Measurements from ENCODE around the gene PRR36.

PRR36 gene

GRCh38 chr19:7872306-7873204 lies 1.6 kb downstream of the PRR36 start:
- no peak for DNase-seq (ENCODE audit: low spot score)

- peak; percentile 95 for DNase-seq (ENCODE audit: low spot score)
Observed at GRCh38 chr19:7871437-7872305, 2.5 kb downstream of the PRR36 start.

DNA sequence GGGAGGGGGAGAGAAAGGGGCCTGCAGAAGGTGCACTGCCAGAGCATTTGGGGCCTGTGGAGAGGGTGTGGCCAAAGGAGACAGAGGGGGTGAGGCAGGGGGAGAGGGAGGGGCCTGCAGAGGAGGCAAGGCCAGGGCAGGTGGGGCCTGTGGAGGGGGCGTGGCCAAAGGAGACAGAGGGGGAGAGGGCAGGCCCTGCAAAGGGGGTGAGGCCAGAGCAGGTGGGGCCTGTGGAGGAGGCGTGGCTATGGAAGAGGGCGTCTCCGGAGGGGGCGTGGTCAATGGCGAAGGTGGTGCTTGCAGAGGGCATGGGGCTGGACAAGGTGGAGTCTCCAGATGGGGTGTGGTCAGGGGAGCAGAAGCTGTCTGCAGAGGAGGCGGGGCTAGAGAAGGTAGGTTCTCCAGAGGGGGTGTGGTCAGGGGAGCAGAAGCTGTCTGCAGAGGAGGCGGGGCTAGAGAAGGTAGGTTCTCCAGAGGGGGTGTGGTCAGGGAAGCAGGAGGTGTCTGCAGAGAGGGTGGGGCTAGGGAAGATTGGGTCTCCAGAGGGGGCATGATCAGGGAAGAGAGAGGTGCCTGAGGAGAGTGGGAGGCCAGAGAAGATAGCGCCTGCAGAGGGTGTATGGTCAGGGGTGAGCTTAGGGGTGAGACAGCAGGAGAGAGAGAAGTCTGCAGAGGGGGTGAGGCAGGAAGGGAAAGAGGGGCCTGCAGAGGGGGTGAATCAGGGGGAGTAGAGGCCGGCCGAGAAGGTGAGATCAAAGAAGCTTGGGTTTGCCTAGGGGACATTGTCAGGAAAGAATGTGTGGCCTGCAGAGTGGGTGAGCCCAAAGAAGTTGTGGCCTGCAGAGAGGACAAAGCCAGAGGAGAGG lies 3.4 kb downstream of the PRR36 start:
- no peak for DNase-seq (ENCODE audit: low spot score)

DNA sequence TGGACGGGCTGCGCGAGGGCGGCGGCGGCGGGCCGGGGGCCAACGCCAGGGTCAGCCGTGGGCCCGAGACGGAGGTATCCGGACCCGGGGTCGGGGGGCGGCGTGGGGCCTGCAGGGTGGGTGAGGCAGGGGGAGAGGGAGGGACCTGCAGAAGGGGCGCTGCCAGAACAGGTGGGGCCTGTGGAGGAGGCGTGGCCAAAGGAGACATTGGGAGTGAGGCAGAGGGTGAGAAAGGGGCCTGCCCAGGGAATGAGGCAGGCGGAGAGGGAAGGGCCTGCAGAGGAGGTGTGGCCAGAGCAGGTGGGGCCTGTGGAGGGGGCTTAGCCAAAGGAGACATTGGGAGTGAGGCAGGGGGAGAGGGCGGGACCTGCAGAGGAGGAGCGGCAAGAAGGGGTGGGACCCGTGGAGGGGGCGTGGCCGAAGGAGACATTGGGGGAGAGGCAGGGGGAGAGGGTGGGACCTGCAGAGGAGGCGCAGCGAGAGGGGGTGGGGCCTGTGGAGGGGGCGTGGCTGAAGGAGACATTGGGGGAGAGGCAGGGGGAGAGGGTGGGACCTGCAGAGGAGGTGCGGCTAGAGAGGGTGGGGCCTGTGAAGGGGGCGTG lies 4.2 kb downstream of the PRR36 start:
- no peak for DNase-seq (ENCODE audit: low spot score)

- DNase-seq (ENCODE audit: low spot score), result peak; percentile 77
Observed at GRCh38 chr19:7869453-7869909, 4.7 kb downstream of the PRR36 start.

GRCh38 chr19:7868671-7869452 lies 5.3 kb downstream of the PRR36 start:
- DNase-seq (ENCODE audit: low spot score), result peak; percentile 88

DNA sequence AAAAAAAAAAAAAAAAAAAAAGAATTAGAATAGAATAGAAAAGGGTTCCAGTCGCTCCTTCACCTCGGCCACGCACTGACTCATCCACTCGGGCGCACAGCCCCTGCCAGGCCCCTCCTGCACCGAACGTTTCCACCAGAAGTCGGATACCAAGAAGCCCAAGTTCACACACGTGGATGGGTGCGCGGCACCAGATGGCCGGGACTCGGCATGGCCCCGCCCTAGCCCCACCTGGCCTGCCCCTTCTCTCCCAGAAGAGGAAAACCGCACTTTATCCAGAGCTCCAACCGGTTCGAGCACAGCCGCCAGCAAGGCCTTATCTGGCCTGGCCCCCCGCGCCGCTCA lies 5.9 kb downstream of the PRR36 start:
- DNase-seq (ENCODE audit: low spot score), result no peak

DNA sequence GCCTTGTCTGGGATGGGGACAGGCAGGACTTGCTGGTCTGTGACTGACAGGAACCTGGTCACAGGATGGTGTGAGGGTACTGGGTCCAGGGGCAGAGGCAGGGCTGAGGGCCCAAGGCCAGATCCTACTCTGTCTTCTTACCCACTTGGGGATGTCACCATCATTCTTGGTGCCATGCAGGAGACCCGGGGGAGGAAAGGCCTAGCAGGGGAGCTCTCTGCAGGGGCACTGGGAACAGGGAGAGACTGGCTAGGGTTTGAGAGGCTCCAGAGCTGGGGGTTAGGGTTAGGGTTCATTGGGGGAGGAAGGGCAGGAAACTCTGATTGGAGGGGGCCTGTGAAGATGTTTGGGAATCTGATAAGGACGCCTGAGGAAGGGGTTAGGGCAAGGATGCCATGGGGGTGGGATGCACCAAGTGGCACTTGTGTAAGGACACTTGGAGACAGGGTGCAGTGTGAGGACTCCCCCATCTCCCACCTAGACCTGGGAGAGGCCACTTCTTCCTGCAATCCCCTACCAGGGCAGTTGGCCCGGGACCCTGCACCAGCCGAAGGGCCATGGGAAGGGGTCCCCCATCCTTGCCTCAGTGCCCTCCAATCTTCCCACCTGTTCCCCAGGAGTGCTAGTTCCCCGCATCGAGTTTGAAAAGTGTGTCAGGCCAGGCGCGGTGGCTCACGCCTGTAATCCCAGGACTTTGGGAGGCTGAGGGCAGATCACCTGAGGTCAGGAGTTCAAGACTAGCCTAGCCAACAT lies 6.9 kb downstream of the PRR36 start:
- no peak for DNase-seq (ENCODE audit: low spot score)

GRCh38 chr19:7866399-7867091 lies 7.6 kb downstream of the PRR36 start:
- no peak for DNase-seq (ENCODE audit: low spot score)

DNA sequence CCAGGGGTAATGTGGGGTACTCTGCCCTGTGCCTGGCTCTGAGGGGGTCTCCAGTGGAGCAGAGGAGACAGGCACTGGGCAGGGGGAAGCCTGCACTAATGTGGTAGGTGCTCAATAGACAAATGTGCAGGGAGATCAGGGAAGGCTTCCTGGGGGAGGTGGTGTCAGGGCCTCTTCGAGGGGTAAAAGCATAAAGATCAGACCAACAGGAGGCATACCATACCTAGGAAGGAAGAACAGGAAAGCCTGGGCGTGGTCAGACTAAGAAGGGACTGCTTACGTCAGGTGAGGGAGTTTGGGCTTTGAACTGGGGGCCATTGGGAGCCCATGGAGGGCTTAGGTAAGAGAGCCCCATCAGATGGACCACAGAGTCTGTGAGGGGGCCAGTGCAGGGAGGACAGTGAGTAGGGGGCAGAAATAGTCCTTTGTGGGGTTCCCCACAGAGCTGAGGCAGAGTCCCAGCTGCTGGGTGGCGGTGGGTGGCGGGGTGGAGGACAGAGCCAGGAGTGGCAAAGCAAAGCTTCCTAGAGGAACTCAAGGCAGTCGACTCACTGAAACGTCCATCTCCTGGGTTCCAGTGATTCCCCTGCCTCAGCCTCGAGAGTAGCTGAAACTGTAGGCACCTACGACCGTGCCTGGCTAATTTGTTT lies 8.8 kb downstream of the PRR36 start:
- DNase-seq (ENCODE audit: low spot score), result no peak

GRCh38 chr19:7864690-7865074 lies 9.5 kb downstream of the PRR36 start:
- DNase-seq (ENCODE audit: low spot score), result no peak

- DNase-seq (ENCODE audit: low spot score), result no peak
Observed at GRCh38 chr19:7863971-7864689, 10.1 kb downstream of the PRR36 start.

GRCh38 chr19:7863157-7863970 lies 10.8 kb downstream of the PRR36 start:
- DNase-seq (ENCODE audit: low spot score), result no peak

DNA sequence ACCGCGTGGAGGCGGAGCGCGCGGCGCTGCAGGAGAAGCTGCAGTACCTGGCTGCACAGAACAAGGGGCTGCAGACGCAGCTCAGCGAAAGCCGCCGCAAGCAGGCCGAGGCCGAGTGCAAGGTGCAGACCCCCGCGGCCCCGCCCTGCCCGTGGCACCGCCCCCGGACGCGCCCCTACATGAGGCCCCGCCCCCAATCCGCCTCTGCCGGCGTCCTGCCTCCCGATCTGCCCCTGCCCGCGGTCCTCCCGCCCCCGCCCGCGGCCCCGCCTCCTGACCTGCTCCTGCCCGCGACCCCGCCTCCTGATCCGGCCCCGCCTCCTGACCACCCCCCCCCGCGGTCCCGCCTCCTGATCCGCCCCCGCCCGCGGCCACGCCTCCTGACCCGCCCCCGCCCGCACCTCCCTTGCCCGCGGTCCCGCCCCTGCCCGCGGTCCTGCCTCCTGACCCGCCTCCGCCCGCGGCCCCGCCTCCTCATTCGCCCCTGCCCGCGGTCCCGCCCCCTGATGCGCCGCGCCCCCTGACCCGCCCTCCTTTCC lies 11.7 kb downstream of the PRR36 start:
- DNase-seq (ENCODE audit: low spot score), result peak; percentile 83

DNA sequence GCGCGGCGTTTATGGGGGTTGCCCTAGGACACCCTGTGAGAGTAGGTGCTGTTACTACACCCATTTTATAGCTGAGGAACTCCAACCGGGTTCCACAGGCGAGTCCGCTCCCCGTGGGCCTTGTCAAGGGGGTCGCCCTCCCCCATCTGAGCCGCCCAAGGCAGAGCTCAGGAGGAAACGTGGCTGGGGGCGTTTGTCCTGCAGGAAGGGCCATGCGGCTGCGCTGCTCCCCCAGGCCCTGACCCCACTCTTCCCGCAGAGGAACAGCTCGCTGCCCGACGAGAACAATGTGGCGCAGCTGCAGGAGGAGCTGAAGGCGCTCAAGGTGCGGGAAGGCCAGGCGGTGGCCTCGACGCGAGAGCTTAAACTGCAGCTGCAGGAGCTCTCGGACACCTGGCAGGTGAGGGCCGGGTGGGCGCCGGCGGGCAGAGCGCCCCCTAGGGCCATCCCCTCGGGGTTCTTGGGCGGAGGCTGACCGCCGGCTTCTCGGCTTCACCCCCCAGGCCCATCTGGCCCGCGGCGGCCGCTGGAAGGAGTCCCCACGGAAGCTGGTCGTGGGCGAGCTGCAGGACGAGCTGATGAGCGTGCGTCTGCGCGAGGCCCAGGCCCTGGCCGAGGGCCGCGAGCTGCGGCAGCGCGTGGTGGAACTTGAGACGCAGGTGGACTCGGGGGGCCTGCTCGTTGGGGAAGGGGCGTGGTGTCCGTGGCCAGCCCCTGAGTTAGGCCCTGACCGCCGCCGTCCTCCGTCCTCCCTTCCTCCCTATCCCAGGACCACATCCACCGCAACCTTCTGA lies 12.4 kb downstream of the PRR36 start:
- no peak for DNase-seq (ENCODE audit: low spot score)

Data from AG08396 (cell line).